Neutrophil (primary cell): Measurements from ENCODE around the gene TP63.

Source experiments
- H3K27ac ChIP-seq: fragments of 200-600 bp; sonication (generic); 2 replicates; pipeline ENCODE4 v1.5.1; 2016; ENCODE audit warnings: mild to moderate bottlenecking, moderate library complexity
- H3K27me3 ChIP-seq: fragments of 200-600 bp; sonication (generic); 2 replicates; pipeline ENCODE4 v1.6.0; 2016; ENCODE audit warnings: mild to moderate bottlenecking
- H3K36me3 ChIP-seq: fragments of 200-600 bp; sonication (generic); 2 replicates; pipeline ENCODE4 v1.5.1; 2017
- H3K4me1 ChIP-seq, 2 experiments: fragments of 200-600 bp in 1 of 2; sonication (generic) in 1 of 2; 1 replicate in 1 of 2; 2 replicates in 1 of 2; pipeline versions ENCODE4 v1.5.1 to v1.6.1; 2013 to 2016; ENCODE audit warnings: low read depth in 1 of 2, low read length in 1 of 2, mild to moderate bottlenecking in 1 of 2, moderate library complexity in 1 of 2; ENCODE audit not compliant: control insufficient read depth in 1 of 2, insufficient read depth in 1 of 2
- H3K4me3 ChIP-seq, 2 experiments: fragments of 200-600 bp in 1 of 2; sonication (generic) in 1 of 2; 1 replicate in 1 of 2; 2 replicates in 1 of 2; pipeline ENCODE4 v1.5.1; 2013 to 2016; ENCODE audit warnings: low read depth in 1 of 2, low read length in 1 of 2, mild to moderate bottlenecking in 1 of 2, moderate library complexity in 1 of 2
- H3K9me3 ChIP-seq: fragments of 200-600 bp; sonication (generic); 2 replicates; pipeline ENCODE4 v1.5.1; 2016
- CTCF ChIP-seq: fragments of 200-600 bp; sonication (generic); IDR thresholded peaks from 2 replicates; pipeline ENCODE4 v1.5.1; 2016; ENCODE audit warnings: antibody characterized with exemption

The TP63 gene

DNA sequence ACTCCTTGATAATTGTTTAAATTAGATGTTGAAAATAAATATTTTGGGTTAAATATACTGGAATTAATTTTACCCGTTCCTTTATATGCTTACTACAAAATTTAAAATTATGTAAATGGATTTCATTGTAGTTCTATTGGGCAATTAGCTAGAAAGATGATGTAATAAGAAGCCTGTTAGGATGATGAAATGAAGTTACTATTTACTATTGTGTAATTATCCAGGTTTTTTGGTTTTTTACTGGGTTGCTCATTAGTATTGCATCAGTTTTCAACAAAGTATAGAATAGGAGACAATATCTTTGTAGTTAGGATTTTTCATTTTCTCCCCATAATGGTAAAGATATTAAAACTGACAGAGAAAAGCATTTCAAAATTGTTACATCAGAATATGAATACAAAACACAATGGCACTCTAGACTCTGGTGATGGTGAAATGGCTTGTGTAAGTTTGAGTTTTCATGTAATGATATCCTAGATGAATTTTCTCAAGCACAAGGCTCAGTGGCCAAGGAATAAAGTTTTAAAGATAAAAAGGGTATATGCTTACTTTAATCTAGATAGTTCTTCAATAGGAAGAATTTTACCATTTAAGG is 267.5 kb downstream of the TP63 start:
- no peak overlapping the region for H3K4me3 ChIP-seq
- H3K27ac ChIP-seq, result no peak overlapping the region
- H3K9me3 ChIP-seq, result no peaks in the 10 kb centered on the region
- no peak for TF ChIP-seq CTCF
- no peaks in the 10 kb centered on the region for H3K36me3 ChIP-seq
- H3K4me1 ChIP-seq, result no peaks in the 10 kb centered on the region
- no peaks in the 10 kb centered on the region for H3K27me3 ChIP-seq

DNA sequence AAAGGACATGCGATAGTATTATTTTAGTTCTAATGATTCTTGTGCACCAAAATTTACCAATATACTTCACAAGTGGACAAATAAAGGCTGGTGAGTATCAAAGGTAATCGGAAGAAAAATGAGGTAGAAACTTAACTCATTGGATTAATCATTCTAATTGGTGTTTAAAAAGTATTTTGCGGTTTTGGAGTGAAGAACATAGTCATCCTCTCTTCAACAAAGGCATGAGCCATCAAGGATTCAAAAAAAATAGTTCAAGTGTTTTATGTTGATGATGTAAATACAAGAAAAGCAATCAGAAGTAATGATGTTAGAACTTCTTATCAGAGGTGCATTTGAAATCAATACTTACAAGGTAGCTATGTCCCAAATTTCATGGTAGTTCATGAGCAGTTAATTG is 268.0 kb downstream of the TP63 start:
- no peaks in the 10 kb centered on the region for H3K27me3 ChIP-seq
- no peaks in the 10 kb centered on the region for H3K9me3 ChIP-seq
- no peak for TF ChIP-seq CTCF
- no peaks in the 10 kb centered on the region for H3K36me3 ChIP-seq
- H3K4me3 ChIP-seq, result no peak overlapping the region
- no peaks in the 10 kb centered on the region for H3K4me1 ChIP-seq
- H3K27ac ChIP-seq, result no peak overlapping the region

GRCh38 chr3:189900578-189900977 is 269.4 kb downstream of the TP63 start:
- no peak overlapping the region for H3K27ac ChIP-seq
- H3K4me3 ChIP-seq, result no peak overlapping the region
- H3K9me3 ChIP-seq, result no peaks in the 10 kb centered on the region
- no peaks in the 10 kb centered on the region for H3K36me3 ChIP-seq
- no peak for TF ChIP-seq CTCF
- no peaks in the 10 kb centered on the region for H3K27me3 ChIP-seq
- H3K4me1 ChIP-seq, result no peaks in the 10 kb centered on the region

GRCh38 chr3:189901481-189901880 is 270.3 kb downstream of the TP63 start:
- TF ChIP-seq CTCF, result no peak
- Histone ChIP-seq H3K36me3 (no peaks in the 10 kb centered on the region), H3K4me3 (no peak overlapping the region), H3K9me3 (no peaks in the 10 kb centered on the region), H3K27ac (no peak overlapping the region), H3K27me3 (no peaks in the 10 kb centered on the region), H3K4me1 (no peaks in the 10 kb centered on the region)

DNA sequence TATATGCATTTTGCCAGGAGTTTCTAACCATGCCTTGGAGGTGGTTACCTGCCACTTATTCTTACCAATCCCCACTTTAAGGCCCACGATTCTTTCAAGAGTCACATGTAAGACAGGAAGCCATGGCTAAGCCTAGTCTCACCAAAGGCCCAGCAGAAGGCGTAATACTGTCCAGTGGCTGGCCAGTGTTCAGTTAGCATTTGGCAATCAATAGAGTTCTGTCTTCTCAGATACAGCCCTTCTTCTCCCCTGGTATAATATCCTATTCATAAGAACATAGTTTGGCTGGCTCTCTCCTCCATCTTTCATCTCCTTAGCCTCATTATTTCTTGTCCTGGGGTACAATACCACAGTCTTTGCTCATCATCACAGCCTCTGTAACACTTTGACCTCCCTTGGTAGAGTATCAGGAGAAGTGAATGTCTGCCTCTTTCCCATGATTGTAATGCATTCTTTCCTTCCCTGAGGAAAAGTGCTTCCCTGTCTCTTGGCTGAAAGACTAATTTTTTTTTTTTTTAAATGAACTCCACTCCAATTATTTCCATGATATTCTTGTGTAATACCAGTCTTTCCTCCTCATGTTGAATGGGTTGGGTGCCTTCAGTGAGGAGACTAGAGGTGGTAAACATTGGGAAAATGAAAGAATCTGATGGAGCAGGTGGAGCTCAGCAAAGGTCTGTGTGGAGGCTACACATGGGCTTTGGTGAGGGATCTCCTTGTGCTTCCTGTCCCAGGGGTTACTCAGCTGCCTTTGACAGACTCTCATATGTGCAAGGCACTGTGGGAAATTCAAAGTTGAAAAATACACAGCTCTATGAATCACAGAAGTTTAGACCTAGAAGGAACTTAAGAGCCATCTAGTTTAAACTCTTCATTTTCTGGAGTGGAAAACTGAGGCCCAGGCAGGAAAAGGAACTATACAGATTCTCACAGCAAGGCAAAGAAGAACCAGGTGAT is 271.3 kb downstream of the TP63 start:
- H3K9me3 ChIP-seq, result no peaks in the 10 kb centered on the region
- TF ChIP-seq CTCF, result no peak
- H3K27me3 ChIP-seq, result no peaks in the 10 kb centered on the region
- H3K36me3 ChIP-seq, result no peaks in the 10 kb centered on the region
- no peak overlapping the region for H3K27ac ChIP-seq
- H3K4me1 ChIP-seq, result no peaks in the 10 kb centered on the region
- no peak overlapping the region for H3K4me3 ChIP-seq
